ENCODE results near the gene SPOP.
"Not testable (repeated sequence)": the region's sequence is repeated elsewhere in the genome, so short reads cannot be mapped to it uniquely, and the experiment has no call there.

The SPOP gene

GRCh38 chr17:49687878-49688491 is 10.1 kb upstream of the SPOP start:
- H3K27ac ChIP-seq = no peak overlapping the region

GRCh38 chr17:49681106-49681979 is 3.4 kb upstream of the SPOP start:
- H3K27ac ChIP-seq = no peak overlapping the region
- TF ChIP-seq CTCF (IDR thresholded peaks at IDR 0.05) (no peak), ZFX (IDR thresholded peaks at IDR 0.05; ENCODE audit: borderline replicate concordance) (no peak)

More at GRCh38 chr17:49687878-49688491, 10.1 kb upstream of the SPOP start:
- TF ChIP-seq CTCF (IDR thresholded peaks at IDR 0.05) (no peak), ZFX (IDR thresholded peaks at IDR 0.05; ENCODE audit: borderline replicate concordance) (no peak)

- no peak overlapping the region for H3K27ac ChIP-seq
- TF ChIP-seq ZFX (IDR thresholded peaks at IDR 0.05; ENCODE audit: borderline replicate concordance) = no peak
- TF ChIP-seq CTCF (IDR thresholded peaks at IDR 0.05) = no peak
Observed at GRCh38 chr17:49680314-49680713, 2.4 kb upstream of the SPOP start.

- peak overlapping the region; percentile 92 for H3K27ac ChIP-seq
- no peak for TF ChIP-seq ZFX (IDR thresholded peaks at IDR 0.05; ENCODE audit: borderline replicate concordance)
- no peak for TF ChIP-seq CTCF (IDR thresholded peaks at IDR 0.05)
Observed at GRCh38 chr17:49677134-49677932, 564 bp downstream of the SPOP start.

- peak overlapping the region; percentile 92 for H3K27ac ChIP-seq
- no peak for TF ChIP-seq CTCF (IDR thresholded peaks at IDR 0.05)
- no peak for TF ChIP-seq ZFX (IDR thresholded peaks at IDR 0.05; ENCODE audit: borderline replicate concordance)
Observed at GRCh38 chr17:49676276-49676868, 1.5 kb downstream of the SPOP start.

- H3K27ac ChIP-seq = no peak overlapping the region
- TF ChIP-seq CTCF (IDR thresholded peaks at IDR 0.05) = no peak
- no peak for TF ChIP-seq ZFX (IDR thresholded peaks at IDR 0.05; ENCODE audit: borderline replicate concordance)
Observed at GRCh38 chr17:49674507-49674906, 3.4 kb downstream of the SPOP start.

- H3K27ac ChIP-seq = not testable (repeated sequence)
Observed at GRCh38 chr17:49673679-49674078, 4.2 kb downstream of the SPOP start.
